GM12878 (cell line): ENCODE data around the gene POMT2. TPM values are rescaled to one million over a fixed set of nuclear protein-coding genes. Genes with fewer than 3 reads are reported as not detected.

Experiments used
- BHLHE40 ChIP-seq, 2 experiments: fragments of 450-650 bp in 1 of 2; IDR thresholded peaks; 2 replicates each; pipeline ENCODE4 v1.6.1; 2011 to 2017; ENCODE audit warnings: low read depth in 2 of 2, borderline replicate concordance in 1 of 2, improper control_type of control experiment in 1 of 2, low read length in 1 of 2, mild to moderate bottlenecking in 1 of 2
- CREM ChIP-seq: IDR thresholded peaks from 2 replicates; pipeline ENCODE4 v1.6.1; 2014; ENCODE audit warnings: antibody characterized with exemption, low read depth
- CUX1 ChIP-seq: IDR thresholded peaks from 2 replicates; pipeline ENCODE4 v1.6.1; 2012; ENCODE audit warnings: improper control_type of control experiment, low read depth, low read length; ENCODE audit not compliant: insufficient replicate concordance
- ESRRA ChIP-seq: IDR thresholded peaks from 2 replicates; pipeline ENCODE4 v1.6.1; 2012; ENCODE audit warnings: mild to moderate bottlenecking, low read length, improper control_type of control experiment
- FOXM1 ChIP-seq: IDR thresholded peaks from 2 replicates; pipeline ENCODE4 v1.6.1; 2012; ENCODE audit warnings: low read depth, mild to moderate bottlenecking, inconsistent platforms, low read length, moderate library complexity
- GATAD2B ChIP-seq: fragments of 450-650 bp; conservative IDR thresholded peaks from 2 replicates; pipeline ENCODE4 v1.6.1; 2017; ENCODE audit warnings: low read depth, mild to moderate bottlenecking, moderate library complexity
- HDAC2 ChIP-seq: fragments of 200-600 bp; sonication (generic); IDR thresholded peaks from 2 replicates; pipeline ENCODE4 v1.6.1; 2017
- HDGF ChIP-seq: fragments of 450-650 bp; IDR thresholded peaks from 2 replicates; pipeline ENCODE4 v1.6.1; 2016; ENCODE audit warnings: antibody characterized with exemption
- IKZF2 ChIP-seq, 2 experiments: fragments of 450-650 bp; IDR thresholded peaks; 2 replicates each; pipeline ENCODE4 v1.6.1; 2017; ENCODE audit warnings: mild to moderate bottlenecking in 2 of 2, moderate library complexity in 2 of 2
- IRF4 ChIP-seq: IDR thresholded peaks from 2 replicates; pipeline ENCODE4 v1.6.1; 2011; ENCODE audit warnings: low read depth, low read length
- MEF2A ChIP-seq: IDR thresholded peaks from 2 replicates; pipeline ENCODE4 v1.6.1; 2011; ENCODE audit warnings: low read depth, mild to moderate bottlenecking, low read length, moderate library complexity; ENCODE audit not compliant: insufficient read depth
- NKRF ChIP-seq: fragments of 450-650 bp; conservative IDR thresholded peaks from 2 replicates; pipeline ENCODE4 v1.6.1; 2017; ENCODE audit warnings: mild to moderate bottlenecking, moderate library complexity
- NR2C2 ChIP-seq: IDR thresholded peaks from 2 replicates; pipeline ENCODE4 v1.6.1; 2011; ENCODE audit warnings: borderline replicate concordance, low read depth; ENCODE audit not compliant: control insufficient read depth, insufficient read length
- SMAD5 ChIP-seq: IDR thresholded peaks from 2 replicates; pipeline ENCODE4 v1.6.1; 2016; ENCODE audit warnings: antibody characterized with exemption, low read depth
- SMC3 ChIP-seq: IDR thresholded peaks from 2 replicates; pipeline ENCODE4 v1.6.1; 2011; ENCODE audit warnings: low read length, improper control_type of control experiment, borderline replicate concordance
- SREBF2 ChIP-seq: IDR thresholded peaks from 2 replicates; pipeline ENCODE4 v1.6.1; 2012; ENCODE audit warnings: mild to moderate bottlenecking, low read length
- SUZ12 ChIP-seq: fragments of 200-600 bp; sonication (generic); IDR thresholded peaks from one replicate; pipeline ENCODE4 v1.6.1; 2018; ENCODE audit warnings: antibody characterized with exemption, mild to moderate bottlenecking; ENCODE audit not compliant: unreplicated experiment
- TCF3 ChIP-seq: IDR thresholded peaks from 2 replicates; pipeline ENCODE4 v1.6.1; 2012; ENCODE audit warnings: low read depth, mild to moderate bottlenecking, low read length, borderline replicate concordance; ENCODE audit not compliant: insufficient read depth
- ZNF274 ChIP-seq: IDR thresholded peaks from one replicate; pipeline ENCODE4 v1.8.0; 2011; ENCODE audit not compliant: insufficient read length, insufficient read depth
- polyA plus RNA-seq, 11 experiments: library from polyadenylated mRNA; depleted of rRNA in 4 of 11; unstranded in 6 of 11; stranded (reverse) in 5 of 11; fragments of >200 nt; fragmentation: Nextera tagmentation in 4 of 11; fragmentation: Illumina TruSeq in 1 of 11; extraction: Ambion mirVana in 4 of 11; extraction: Trizol in 1 of 11; gene quantifications; 1 replicate in 1 of 11; 2 replicates in 10 of 11; pipeline versions ENCODE4 v1.2.1 to v1.2.3, GENCODE V29; 2011 to 2016; ENCODE audit warnings: inconsistent platforms in 2 of 11, missing spikeins in 2 of 11, low read depth in 1 of 11
- total RNA-seq, 4 experiments: library from RNA; depleted of rRNA in 3 of 4; stranded (reverse); fragments of >200 nt in 3 of 4; fragmentation: Illumina TruSeq in 1 of 4; extraction: Trizol in 1 of 4; gene quantifications; 2 replicates each; pipeline versions ENCODE4 v1.2.1 to v1.2.3, GENCODE V29; 2013 to 2021
- TF ChIP-seq, protein P1 (sequence below): fragments of 450-650 bp; IDR thresholded peaks from 2 replicates; pipeline ENCODE4 v1.6.1; 2018; ENCODE audit warnings: borderline replicate concordance, mild to moderate bottlenecking; ENCODE audit not compliant: partially characterized antibody

POMT2 gene
- total and polyA plus RNA-seq, 10 of the 15 experiments (the other 5 are each of a cell fraction or from before 2014, with no cell fraction given), result 0.23 to 13.9 (median 6.5) TPM

DNA sequence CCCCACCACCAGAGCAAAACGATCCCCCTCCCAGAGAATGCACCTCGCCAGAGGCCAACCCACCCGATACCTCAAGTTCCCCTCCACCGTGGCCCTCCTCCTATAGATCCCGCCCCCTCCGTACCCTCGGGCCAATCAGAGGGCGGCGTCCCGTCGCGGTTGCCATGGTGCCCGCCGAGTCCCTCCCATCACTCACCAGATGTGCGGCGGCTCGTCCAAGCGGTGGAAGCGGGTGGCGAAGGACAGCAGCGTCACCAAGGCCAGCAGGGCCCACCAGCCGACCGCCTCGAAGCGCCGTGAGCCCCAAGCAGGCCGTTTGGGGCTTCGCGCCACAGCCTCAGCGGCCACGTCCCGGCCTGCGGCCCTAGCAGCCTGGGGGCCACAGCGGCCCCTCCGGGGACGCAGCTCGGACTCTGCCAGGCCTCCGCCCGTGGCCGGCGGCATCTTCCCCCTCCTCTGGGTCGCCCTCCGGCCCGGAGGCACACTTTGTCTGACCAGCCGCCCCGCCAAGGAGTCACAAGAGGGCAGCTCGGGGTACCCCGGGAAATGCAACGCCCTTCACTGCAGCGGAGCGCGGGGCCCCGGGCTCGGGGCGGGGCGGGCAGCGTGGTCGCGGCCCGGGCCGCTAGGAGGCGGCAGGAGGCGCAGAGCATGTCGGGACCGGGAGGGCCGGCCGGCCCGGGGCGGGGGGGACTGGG lies at the start of gene POMT2 (continued):
- TF ChIP-seq TCF3 (0 out of 2 replicates have a peak, but pooled peaks have one; percentile 17), SUZ12 (no peak), NR2C2 (no peak), MEF2A (no peak), SMC3 (no peak), IKZF2 (IDR thresholded peaks at IDR 0.05) (no peak), ZNF274 (no peak), CREM (0 out of 2 replicates have a peak, but pooled peaks have one; percentile 6), SREBF2 (no peak), FOXM1 (no peak), ESRRA (no peak), SMAD5 (no peak), HDAC2 (no peak), NKRF (peak; percentile 98), CUX1 (no peak), GATAD2B (peak; percentile 81), HDGF (peak; percentile 92), BHLHE40 (IDR thresholded peaks at IDR 0.05; ENCODE audit: borderline replicate concordance in 1 of 2, low read depth in 2 of 2, low read length in 1 of 2) (peak in 1 of 2 experiments; percentile 3; a peak in 2 of 4 replicates), IRF4 (no peak)
- TF ChIP-seq, protein P1, sequence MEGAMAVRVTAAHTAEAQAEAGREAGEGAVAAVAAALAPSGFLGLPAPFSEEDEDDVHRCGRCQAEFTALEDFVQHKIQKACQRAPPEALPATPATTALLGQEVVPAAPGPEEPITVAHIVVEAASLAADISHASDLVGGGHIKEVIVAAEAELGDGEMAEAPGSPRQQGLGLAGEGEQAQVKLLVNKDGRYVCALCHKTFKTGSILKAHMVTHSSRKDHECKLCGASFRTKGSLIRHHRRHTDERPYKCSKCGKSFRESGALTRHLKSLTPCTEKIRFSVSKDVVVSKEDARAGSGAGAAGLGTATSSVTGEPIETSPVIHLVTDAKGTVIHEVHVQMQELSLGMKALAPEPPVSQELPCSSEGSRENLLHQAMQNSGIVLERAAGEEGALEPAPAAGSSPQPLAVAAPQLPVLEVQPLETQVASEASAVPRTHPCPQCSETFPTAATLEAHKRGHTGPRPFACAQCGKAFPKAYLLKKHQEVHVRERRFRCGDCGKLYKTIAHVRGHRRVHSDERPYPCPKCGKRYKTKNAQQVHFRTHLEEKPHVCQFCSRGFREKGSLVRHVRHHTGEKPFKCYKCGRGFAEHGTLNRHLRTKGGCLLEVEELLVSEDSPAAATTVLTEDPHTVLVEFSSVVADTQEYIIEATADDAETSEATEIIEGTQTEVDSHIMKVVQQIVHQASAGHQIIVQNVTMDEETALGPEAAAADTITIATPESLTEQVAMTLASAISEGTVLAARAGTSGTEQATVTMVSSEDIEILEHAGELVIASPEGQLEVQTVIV, result no peak
